ENCODE measurements around the gene SNAI1.

GRCh38 chr20:49942303-49942702 lies 40.5 kb upstream of the SNAI1 start:
- TF ChIP-seq CTCF (IDR thresholded peaks at IDR 0.05; ENCODE audit: insufficient read depth, low read length, poor library complexity, severe bottlenecking) (no peak), EZH2phosphoT487 (conservative IDR thresholded peaks at IDR 0.05; ENCODE audit: low read length) (no peak)
